Neural progenitor cell (in vitro differentiated cells): ENCODE measurements around the gene AP2B1. TPM values are rescaled to one million over a fixed set of nuclear protein-coding genes. Genes with fewer than 3 reads are reported as not detected.

ENCODE experiments used
- DNase-seq: peaks from one replicate; pipeline ENCODE4 v3.0.0-alpha.2; 2016; ENCODE audit warnings: low spot score
- H2AFZ ChIP-seq: fragments of 200-600 bp; sonication (generic); replicated peaks from 2 replicates; pipeline ENCODE4 v1.6.1; 2016; ENCODE audit warnings: antibody characterized with exemption
- H3F3A ChIP-seq: fragments of 200-600 bp; sonication (generic); 2 replicates; pipeline ENCODE4 v1.6.1; 2016; ENCODE audit warnings: antibody characterized with exemption, low read depth
- H3K27ac ChIP-seq: fragments of 200-600 bp; sonication (generic); 2 replicates; pipeline ENCODE4 v1.5.1; 2016; ENCODE audit warnings: mild to moderate bottlenecking
- H3K27me3 ChIP-seq: fragments of 200-600 bp; sonication (generic); 2 replicates; pipeline ENCODE4 v1.6.1; 2016; ENCODE audit warnings: mild to moderate bottlenecking, moderate library complexity
- H3K36me3 ChIP-seq: fragments of 200-600 bp; sonication (generic); 2 replicates; pipeline ENCODE4 v1.5.1; 2016
- H3K4me1 ChIP-seq: fragments of 200-600 bp; sonication (generic); 2 replicates; pipeline ENCODE4 v1.6.1; 2016; ENCODE audit warnings: mixed run types
- H3K4me2 ChIP-seq: fragments of 200-600 bp; sonication (generic); 2 replicates; pipeline ENCODE4 v1.6.1; 2016
- H3K4me3 ChIP-seq: fragments of 200-600 bp; sonication (generic); 2 replicates; pipeline ENCODE4 v1.5.1; 2016
- H3K79me2 ChIP-seq: fragments of 200-600 bp; sonication (generic); 2 replicates; pipeline ENCODE4 v1.6.1; 2016; ENCODE audit warnings: low read depth
- H3K9ac ChIP-seq: fragments of 200-600 bp; sonication (generic); 2 replicates; pipeline ENCODE4 v1.6.1; 2016
- H3K9me3 ChIP-seq: fragments of 200-600 bp; sonication (generic); 2 replicates; pipeline ENCODE4 v1.5.1; 2016; ENCODE audit warnings: low read depth
- H4K20me1 ChIP-seq: fragments of 200-600 bp; sonication (generic); 2 replicates; pipeline ENCODE4 v1.6.1; 2016; ENCODE audit warnings: low read depth
- H3K27ac Mint-ChIP-seq: 3 replicates; pipeline ENCODE4 v1.8.0; 2021; ENCODE audit warnings: mixed read lengths
- H3K27me3 Mint-ChIP-seq: 2 replicates; pipeline ENCODE4 v1.8.0; 2022; ENCODE audit warnings: low read depth, mild to moderate bottlenecking, inconsistent platforms, moderate library complexity, mixed read lengths; ENCODE audit not compliant: insufficient read depth
- H3K36me3 Mint-ChIP-seq: 3 replicates; pipeline ENCODE4 v1.8.0; 2021; ENCODE audit warnings: mixed read lengths
- H3K4me1 Mint-ChIP-seq: 3 replicates; pipeline ENCODE4 v1.8.0; 2021; ENCODE audit warnings: mixed read lengths
- H3K4me3 Mint-ChIP-seq: 3 replicates; pipeline ENCODE4 v1.8.0; 2021; ENCODE audit warnings: mild to moderate bottlenecking, moderate library complexity, mixed read lengths
- H3K9me3 Mint-ChIP-seq: 3 replicates; pipeline ENCODE4 v1.8.0; 2020; ENCODE audit warnings: mixed read lengths
- EZH2 ChIP-seq: fragments of 200-600 bp; sonication (generic); IDR thresholded peaks from 2 replicates; pipeline ENCODE4 v1.6.1; 2017; ENCODE audit warnings: antibody characterized with exemption, mild to moderate bottlenecking, moderate library complexity
- EZH2phosphoT487 ChIP-seq: fragments of 200-600 bp; sonication (generic); IDR thresholded peaks from 2 replicates; pipeline ENCODE4 v1.6.1; 2017; ENCODE audit warnings: antibody characterized with exemption
- total RNA-seq: library from RNA; depleted of rRNA; stranded (reverse); fragments of >200 nt; gene quantifications from 2 replicates; pipeline ENCODE4 v1.2.3, GENCODE V29; 2015; ENCODE audit warnings: low replicate concordance
- TF ChIP-seq, protein P1 (sequence below): fragments of 200-600 bp; sonication (generic); IDR thresholded peaks from 2 replicates; pipeline ENCODE4 v1.5.1; 2017; ENCODE audit warnings: antibody characterized with exemption, mild to moderate bottlenecking

AP2B1 gene
- total RNA-seq, 1 donor from 2014 or later, result 125 TPM

DNA sequence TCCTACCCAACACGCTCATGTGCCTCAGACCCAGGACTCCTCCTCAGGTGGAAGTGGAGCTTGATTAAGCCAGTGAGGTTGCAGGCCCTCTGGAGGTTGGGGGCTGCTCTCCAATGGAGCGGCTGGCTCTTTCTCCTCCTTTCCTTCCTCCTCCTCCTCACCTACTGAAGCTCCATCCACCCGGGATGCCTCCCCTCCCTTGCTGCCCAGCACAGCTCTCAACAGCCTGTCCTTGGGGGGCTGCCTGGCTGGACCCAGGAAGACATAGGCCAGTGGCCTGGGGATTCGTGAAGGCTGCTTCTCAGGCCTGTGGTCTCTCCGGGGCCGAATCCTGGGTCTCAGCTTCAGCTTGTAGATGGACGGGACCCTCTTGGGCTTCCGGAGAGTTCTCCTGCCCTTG is 157.7 kb downstream of the AP2B1 start:
- Mint-ChIP-seq H3K27me3 (peaks cover 25% of the 10 kb centered on the region), H3K27ac (no peak overlapping the region), H3K9me3 (no peaks in the 10 kb centered on the region), H3K4me3 (no peak overlapping the region), H3K4me1 (peaks cover 13% of the 10 kb centered on the region), H3K36me3 (no peaks in the 10 kb centered on the region)
- no peaks in the 10 kb centered on the region for H3F3A ChIP-seq
- H3K4me2 ChIP-seq, result no peak overlapping the region
- H3K9ac ChIP-seq, result no peak overlapping the region
- no peak overlapping the region for H2AFZ ChIP-seq
- H3K9me3 ChIP-seq, result no peaks in the 10 kb centered on the region
- H3K4me3 ChIP-seq, result no peak overlapping the region
- no peak overlapping the region for H3K27ac ChIP-seq
- H4K20me1 ChIP-seq, result peaks cover 31% of the 10 kb centered on the region
- TF ChIP-seq, protein P1, sequence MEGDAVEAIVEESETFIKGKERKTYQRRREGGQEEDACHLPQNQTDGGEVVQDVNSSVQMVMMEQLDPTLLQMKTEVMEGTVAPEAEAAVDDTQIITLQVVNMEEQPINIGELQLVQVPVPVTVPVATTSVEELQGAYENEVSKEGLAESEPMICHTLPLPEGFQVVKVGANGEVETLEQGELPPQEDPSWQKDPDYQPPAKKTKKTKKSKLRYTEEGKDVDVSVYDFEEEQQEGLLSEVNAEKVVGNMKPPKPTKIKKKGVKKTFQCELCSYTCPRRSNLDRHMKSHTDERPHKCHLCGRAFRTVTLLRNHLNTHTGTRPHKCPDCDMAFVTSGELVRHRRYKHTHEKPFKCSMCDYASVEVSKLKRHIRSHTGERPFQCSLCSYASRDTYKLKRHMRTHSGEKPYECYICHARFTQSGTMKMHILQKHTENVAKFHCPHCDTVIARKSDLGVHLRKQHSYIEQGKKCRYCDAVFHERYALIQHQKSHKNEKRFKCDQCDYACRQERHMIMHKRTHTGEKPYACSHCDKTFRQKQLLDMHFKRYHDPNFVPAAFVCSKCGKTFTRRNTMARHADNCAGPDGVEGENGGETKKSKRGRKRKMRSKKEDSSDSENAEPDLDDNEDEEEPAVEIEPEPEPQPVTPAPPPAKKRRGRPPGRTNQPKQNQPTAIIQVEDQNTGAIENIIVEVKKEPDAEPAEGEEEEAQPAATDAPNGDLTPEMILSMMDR, result no peak
- TF ChIP-seq EZH2phosphoT487 (no peak), EZH2 (no peak)
- H3K4me1 ChIP-seq, result no peaks in the 10 kb centered on the region
- H3K27me3 ChIP-seq, result peaks cover 51% of the 10 kb centered on the region
- DNase-seq, result no peak
- H3K79me2 ChIP-seq, result no peaks in the 10 kb centered on the region
- H3K36me3 ChIP-seq, result no peaks in the 10 kb centered on the region

DNA sequence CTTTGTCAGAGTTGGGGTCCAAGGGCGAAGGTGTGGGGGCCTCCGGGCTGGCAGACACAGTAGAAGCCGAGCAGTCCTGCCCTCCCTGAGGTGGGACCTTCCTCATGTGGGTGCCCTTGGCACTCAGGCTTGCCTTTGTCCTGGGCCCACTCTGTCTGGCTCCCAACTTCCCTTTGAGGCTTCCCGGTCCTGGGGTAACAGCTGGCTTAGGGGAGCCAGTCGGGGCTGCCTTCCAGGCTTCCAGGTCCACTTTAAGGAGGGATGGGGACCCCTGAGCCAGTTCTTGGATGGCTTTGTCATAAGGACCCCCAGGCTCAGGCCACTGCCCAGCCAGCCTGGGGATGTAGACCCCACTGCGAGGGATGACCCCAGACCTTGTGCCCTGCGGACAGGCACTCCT is 158.1 kb downstream of the AP2B1 start:
- Mint-ChIP-seq H3K9me3 (no peaks in the 10 kb centered on the region), H3K4me1 (peaks cover 16% of the 10 kb centered on the region), H3K27me3 (peaks cover 26% of the 10 kb centered on the region), H3K4me3 (no peak overlapping the region), H3K27ac (no peak overlapping the region), H3K36me3 (no peaks in the 10 kb centered on the region)
- Histone ChIP-seq H4K20me1 (peaks cover 27% of the 10 kb centered on the region), H3K4me2 (no peak overlapping the region), H3K4me1 (no peaks in the 10 kb centered on the region), H3K9ac (no peak overlapping the region), H3K36me3 (no peaks in the 10 kb centered on the region), H2AFZ (no peak overlapping the region), H3K27me3 (peaks cover 51% of the 10 kb centered on the region), H3F3A (no peaks in the 10 kb centered on the region), H3K27ac (no peak overlapping the region), H3K79me2 (no peaks in the 10 kb centered on the region), H3K4me3 (no peak overlapping the region), H3K9me3 (no peaks in the 10 kb centered on the region)
- TF ChIP-seq EZH2 (no peak), EZH2phosphoT487 (no peak)
- TF ChIP-seq, protein P1, result no peak
- no peak for DNase-seq

DNA sequence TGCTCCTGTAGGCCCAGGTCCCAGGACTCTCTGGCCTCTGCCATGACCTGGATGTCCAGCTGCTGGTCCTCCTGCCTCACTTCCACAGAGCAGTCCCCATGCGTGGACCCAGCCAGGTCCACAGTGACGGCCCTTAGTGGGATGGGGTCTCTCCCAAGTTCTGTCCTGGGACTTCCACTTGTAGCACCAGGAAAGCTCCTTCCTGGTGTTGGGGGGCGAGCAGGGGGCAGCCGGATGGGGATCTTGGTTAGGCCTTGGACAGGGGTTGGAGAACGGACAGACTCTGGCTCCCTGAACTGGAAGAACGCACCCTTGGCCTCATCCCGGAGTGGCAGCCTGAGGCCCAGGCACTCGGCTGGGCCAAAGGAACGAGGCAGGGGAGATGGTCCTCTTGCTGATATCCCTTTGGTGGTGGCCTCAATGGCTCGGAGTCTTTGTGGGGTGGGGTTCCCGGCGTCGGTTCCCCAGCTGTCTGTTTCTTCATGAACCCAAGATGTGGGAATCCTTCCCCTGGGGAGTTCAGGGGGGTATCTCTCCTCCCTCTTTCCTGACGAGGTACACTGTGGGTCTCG is 158.7 kb downstream of the AP2B1 start:
- Histone ChIP-seq H3K27me3 (peaks cover 51% of the 10 kb centered on the region), H2AFZ (no peak overlapping the region), H3K4me2 (no peak overlapping the region), H3K36me3 (no peaks in the 10 kb centered on the region), H4K20me1 (peaks cover 21% of the 10 kb centered on the region), H3K79me2 (no peaks in the 10 kb centered on the region), H3K9ac (no peak overlapping the region), H3K9me3 (no peaks in the 10 kb centered on the region), H3K4me1 (no peaks in the 10 kb centered on the region), H3K27ac (no peak overlapping the region), H3F3A (no peaks in the 10 kb centered on the region), H3K4me3 (no peak overlapping the region)
- H3K27me3 Mint-ChIP-seq, result peaks cover 28% of the 10 kb centered on the region
- DNase-seq, result no peak
- H3K9me3 Mint-ChIP-seq, result no peaks in the 10 kb centered on the region
- TF ChIP-seq EZH2, result no peak
- TF ChIP-seq EZH2phosphoT487, result no peak
- TF ChIP-seq, protein P1, result no peak
- no peak overlapping the region for H3K27ac Mint-ChIP-seq
- H3K4me3 Mint-ChIP-seq, result no peak overlapping the region
- peaks cover 15% of the 10 kb centered on the region for H3K4me1 Mint-ChIP-seq
- H3K36me3 Mint-ChIP-seq, result no peaks in the 10 kb centered on the region
